OCI-M2 (cell line): ENCODE results near the gene ZBTB47.
A peak's percentile ranks its signal among the peaks of the same experiment; 100 is the strongest.

Source experiments
- DNase-seq: peaks from one replicate; lab custom pipeline; 2025; ENCODE audit not compliant: unreplicated experiment; lab: John Stamatoyannopoulos, UW

Gene ZBTB47

DNA sequence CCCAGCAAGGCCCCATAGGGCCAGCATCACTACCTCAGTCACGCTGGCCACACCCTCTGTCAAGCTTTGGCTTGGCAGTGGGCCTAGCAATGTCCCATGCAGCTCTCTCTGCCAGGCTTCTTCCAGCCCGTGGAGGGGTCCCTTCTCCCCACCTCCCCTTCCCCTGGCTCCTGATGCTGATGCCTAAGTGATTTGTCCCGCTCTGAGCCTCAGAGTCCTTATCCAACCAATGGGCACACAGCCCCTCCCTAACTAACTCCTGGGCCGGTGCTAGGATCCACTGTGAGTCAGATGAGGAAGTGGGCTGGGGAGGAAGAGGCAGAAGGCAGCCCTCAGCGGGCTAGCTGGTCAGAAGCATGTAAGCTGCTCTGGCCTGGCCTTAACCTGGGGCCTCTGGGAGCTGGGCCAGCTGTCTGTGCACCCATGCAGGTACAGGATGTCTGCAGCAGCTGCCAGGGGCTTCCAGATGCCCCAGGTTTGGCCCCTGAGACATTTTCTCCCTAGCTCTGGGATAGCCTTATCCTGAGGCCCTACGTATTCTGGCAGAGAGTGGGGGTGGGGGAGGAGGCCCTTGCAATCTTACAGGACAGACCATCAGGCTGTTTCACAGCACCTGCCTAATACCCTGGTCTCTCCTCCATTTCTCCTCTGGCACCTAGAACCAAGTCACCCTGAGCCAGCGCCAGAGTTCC, 740 bp upstream of the ZBTB47 start:
- peak; percentile 18 for DNase-seq

DNA sequence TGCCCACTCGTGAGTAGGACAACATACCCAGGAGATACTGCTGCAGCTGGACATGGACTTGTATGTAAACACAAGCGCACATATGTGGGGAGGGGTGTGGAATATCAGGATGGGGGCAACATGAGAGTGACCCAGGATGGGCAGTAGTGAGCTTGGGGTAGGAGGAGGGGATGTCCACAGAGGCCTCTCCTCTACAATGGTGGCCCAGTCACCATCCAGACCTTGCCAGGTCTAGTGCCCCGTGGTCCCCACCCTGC, 266 bp upstream of the ZBTB47 start:
- DNase-seq, result no peak

DNA sequence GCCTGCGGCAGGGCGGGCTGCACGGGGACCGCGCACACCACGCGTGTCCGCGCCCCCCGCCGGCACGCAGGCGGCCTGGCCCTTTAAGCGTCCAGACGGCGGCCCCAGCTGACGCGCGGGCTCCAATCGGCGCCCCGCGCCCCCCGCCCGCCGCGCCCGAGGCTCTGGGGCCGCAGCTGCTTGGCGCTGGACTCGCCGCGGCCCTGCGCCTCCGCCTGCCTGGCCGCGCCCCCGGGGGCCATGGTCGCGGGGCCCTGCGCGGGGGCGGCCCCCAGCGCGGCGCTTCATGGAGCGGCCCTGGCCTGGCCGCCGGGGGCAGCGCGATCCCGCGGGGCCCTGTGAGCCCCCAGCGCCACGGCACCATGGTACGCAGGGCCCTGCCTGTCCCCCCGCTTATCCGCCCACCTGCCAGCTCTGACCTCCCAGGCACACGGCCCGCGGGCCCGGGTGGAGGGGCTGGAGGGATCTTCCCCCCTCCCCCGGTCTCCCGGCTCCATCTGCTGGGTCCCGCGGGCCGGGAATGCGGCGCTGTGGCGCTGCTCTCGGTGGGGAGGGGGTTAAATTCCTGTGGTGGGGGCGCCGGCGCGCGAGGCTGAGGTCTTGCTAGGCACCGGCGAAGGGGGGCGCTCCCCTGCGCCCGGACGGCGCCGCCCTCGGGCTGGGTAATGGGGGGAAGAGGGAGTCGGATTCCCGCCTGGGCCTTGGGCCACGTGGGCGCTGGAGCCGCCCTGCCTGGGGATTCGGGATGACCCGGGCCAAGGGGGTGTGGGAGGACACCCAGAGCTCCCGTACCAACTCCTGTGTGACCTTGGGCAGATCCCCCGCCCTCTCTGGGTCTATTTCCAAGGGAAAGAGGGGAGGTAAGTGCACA, 1.1 kb downstream of the ZBTB47 start:
- no peak for DNase-seq

DNA sequence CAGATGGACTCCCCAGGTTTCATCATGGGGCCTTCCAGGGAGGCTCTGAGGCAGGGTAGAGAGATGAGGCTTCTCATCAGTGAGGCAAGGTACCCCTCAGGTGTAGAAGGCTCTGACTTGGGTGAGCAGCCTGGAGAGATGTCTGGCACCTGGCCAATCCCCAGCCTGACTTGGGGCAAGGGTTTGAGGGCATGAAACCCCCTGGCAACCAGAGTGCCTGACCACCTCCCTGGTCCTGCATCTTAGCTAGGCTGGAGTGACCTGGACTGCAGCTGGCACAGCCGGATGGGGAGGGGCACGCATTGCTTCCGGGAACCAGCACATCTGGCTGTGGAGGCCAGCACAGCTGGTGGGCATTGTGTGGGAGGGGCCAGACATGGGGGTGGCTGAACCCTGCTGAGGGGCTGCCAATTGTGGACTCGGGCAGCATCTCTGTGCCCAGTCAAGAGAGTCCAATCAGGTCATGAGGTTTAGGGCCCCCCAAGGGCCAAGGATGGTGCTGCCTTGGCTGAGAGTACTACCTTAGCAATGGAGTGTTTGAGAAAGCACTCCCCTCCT, 1.9 kb downstream of the ZBTB47 start:
- DNase-seq, result no peak

DNA sequence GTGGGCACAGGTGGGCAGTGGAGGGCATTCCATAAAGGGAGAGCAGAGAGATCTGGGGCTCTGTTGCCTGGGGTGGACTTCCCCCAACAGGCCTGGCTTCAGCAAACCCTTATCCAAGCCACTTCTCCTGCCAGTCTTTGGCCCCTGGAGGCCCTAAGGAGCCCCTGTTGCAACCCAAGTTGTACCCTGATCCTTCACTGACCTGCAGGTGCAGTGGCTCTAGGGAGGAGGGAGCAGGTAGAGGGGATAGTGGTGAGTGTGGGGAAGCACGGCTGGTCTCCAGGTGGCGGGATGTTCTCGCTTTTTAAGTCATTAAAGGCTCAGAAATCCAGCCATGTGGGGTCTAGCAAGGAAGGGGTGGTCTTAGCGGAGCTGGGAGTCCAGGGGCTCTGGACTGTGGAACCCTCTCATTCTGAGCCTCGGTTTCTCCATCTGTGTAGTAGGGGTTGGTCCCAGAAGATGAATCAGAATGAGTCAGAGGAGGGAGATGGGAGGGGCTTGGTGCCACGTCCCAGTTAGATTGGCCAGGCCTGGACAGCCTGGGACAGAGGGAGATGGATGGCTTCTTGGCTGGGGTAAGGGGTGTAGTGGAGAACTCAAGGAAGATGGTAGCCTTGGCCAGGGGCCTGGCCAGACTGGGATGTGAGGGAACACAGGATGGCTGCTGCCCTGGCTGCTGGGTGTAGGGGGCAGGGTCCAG, 2.6 kb downstream of the ZBTB47 start:
- DNase-seq, result no peak

DNA sequence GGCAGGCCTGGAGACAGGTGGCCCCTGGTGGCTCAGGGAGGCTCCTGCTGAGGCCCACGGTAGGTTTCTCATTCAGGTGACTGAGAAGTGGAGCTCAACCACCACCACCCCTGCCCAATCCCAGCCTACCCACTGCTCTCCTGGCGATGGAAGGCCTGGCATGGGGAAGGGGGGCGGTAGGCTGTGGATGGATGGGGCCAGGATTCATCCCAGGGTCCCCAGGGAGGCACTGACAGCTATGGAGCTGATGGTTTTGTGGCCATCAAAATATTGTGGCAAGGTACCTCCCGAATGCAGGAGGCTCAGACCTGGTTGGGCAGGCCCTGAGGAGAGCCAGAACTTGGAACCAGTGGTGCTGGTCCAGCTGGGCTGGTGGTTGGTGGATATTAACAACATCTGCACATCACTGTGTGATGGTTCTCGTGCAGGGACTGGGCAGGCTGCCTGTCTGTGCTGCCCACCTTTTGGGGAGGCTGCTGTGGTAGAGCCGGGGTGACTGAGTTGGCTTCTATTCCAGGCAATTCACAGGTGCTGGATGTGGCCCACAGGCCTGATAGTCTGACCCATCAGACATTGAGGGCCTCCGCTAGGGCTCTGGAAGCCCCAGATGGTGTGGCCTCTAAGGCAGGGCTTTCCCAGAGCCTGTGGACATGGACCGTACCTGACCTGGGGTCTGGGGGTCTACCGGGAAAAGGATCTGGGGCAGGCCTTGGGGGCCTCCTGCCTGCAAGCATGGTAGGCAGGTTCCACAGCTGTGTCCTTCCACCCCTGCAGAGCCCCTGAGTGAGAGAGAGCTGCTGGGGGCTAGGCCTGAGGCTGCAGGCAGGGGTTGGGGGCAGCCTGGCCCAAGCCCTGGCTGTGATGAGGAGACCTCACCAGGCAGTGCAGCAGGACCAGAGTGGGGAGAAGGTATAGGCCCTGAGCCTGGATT, 3.4 kb downstream of the ZBTB47 start:
- DNase-seq, result no peak

DNA sequence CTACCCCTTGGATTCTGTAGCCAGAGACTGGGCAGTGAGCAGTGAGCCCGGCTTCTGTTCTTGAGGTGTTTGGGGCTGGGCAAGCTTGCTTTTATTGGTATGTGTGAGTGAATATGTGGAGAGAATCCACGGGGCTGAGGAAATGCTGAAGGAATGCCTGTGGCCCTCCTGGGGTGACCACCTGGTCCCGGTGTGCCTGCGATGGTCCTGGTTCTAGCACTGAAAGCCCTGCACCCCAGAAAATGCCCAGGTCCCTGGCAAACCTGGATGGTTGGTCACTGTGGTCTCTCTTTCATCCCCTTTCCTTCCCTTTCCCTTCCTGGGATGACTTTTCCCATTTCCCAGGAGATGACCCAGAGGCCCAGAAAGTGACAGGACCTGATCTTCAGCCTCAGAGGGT, 4.2 kb downstream of the ZBTB47 start:
- DNase-seq, result no peak

DNA sequence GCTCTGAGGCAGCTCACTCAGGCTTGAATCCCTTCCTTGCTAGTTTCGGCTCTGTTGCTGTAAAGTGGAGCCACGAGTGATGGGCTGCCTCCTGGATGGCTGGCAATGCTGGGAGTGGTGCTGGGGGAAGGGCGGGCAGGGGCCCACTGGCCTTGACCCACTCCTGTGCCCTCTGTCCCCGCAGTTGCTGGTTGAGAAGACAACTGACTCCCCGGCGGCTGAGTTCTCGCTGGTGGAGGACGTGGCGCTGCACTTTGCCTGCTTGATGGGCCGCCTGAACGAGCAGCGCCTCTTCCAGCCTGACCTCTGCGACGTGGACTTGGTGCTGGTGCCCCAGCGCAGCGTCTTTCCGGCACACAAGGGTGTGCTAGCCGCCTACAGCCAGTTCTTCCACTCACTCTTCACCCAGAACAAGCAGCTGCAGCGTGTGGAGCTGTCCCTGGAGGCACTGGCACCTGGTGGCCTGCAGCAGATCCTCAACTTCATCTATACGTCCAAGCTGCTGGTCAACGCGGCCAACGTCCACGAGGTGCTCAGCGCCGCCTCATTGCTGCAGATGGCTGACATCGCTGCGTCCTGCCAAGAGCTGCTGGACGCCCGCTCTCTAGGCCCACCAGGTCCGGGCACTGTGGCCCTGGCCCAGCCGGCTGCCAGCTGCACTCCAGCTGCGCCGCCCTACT, 4.7 kb downstream of the ZBTB47 start:
- no peak for DNase-seq

DNA sequence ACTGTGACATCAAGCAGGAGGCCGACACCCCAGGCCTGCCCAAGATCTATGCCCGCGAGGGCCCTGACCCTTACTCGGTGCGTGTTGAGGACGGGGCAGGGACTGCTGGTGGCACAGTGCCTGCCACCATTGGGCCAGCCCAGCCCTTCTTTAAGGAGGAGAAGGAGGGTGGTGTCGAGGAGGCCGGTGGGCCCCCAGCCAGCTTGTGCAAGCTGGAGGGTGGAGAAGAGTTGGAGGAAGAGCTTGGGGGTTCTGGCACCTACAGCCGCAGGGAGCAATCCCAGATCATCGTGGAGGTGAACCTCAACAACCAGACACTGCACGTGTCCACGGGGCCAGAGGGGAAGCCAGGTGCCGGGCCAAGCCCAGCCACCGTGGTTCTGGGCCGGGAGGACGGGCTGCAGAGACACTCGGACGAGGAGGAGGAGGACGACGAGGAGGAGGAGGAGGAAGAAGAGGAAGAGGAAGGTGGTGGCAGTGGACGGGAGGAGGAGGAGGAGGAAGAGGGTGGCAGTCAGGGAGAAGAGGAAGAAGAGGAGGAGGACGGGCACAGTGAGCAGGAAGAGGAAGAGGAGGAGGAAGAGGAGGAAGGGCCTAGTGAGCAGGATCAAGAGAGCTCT, 5.4 kb downstream of the ZBTB47 start:
- no peak for DNase-seq

DNA sequence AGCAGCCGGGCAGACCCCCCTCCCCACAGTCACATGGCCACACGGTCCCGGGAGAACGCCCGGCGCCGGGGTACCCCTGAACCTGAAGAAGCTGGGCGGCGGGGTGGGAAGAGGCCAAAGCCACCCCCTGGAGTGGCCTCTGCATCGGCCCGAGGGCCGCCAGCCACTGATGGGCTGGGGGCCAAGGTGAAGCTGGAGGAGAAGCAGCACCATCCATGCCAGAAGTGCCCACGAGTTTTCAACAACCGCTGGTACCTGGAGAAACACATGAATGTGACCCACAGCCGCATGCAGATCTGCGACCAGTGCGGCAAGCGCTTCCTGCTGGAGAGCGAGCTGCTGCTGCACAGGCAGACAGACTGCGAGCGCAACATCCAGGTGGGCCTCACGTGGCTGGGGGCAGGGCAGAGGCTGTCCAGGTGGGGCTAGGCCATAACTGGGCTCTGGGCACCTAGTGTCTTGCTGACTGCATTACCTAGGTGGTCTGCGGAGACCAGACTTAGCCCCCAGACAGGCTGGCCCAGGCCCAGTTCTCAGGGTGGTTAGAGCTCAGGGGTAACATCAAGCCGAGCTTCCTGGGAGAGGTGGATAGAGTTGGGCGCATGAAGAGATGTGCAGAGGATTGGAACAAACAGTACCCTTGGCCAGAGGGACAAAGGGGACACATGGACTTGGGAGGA, 6.1 kb downstream of the ZBTB47 start:
- no peak for DNase-seq

DNA sequence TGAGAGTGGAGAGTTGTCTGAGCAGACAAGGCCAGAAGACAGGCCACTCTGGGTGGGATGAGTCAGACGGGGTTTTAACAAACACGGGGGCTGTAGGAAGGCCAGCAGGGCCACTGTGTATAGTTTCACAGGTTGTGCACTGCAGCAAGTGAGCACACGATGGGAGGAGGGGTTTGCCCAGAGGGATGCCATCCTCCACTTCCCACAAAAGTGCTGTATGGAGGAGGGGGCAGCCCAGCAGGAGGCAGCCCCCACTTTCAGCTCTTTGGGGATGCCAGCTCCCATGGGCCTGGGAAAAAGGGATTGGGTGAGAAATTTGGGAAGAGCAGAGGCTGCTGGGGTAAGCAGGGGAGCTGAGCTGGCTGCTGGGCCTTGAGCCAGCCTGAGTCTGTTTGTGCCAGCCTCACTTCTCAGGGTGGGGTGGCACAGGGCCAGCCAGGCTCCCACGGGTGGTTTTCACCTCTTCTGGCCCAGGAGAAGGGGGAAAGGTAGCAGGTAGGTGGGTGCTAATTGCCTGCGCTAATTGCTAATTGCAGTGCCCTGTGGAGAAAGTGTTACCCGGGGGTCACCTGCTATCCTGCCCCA, 6.7 kb downstream of the ZBTB47 start:
- no peak for DNase-seq

DNA sequence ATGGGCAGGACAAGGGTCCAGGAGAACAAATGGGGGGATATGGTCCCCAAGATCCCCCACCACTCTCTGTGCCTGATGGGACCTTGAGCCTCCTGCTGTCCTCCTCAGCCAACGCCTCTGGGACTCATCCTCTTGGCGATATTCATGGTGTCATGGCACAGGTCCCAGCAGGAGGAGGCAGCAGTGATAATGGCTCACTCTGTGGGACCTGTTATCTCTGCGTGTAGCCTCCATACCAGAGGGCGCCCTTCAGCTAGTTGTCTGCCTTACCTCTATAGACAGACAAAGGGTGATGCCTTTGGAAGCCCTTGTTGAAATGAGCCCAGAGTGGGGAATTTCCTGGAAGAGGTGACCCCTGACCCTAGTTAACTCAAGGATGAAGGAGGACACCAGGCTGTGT, 7.4 kb downstream of the ZBTB47 start:
- no peak for DNase-seq

DNA sequence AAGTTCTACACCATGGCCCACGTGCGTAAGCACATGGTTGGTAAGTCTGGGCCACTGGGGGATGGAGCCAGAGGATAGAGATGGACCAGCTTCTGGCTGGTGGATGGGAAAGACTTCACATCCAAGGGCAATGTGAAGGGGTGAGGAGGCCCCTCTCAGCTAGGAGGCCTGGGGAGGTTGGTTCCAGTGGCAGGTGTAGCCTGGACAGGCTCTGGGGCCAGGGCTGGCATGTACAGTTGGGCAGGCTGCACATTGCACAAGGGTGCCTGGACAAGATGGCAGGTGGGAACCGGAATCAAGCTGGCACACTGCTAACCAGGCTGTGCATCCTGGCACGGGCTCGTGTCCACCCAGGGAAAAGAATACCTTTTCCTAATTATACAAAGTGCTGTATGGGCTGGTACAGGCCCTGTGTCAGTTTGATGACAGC, 8.1 kb downstream of the ZBTB47 start:
- DNase-seq, result no peak

DNA sequence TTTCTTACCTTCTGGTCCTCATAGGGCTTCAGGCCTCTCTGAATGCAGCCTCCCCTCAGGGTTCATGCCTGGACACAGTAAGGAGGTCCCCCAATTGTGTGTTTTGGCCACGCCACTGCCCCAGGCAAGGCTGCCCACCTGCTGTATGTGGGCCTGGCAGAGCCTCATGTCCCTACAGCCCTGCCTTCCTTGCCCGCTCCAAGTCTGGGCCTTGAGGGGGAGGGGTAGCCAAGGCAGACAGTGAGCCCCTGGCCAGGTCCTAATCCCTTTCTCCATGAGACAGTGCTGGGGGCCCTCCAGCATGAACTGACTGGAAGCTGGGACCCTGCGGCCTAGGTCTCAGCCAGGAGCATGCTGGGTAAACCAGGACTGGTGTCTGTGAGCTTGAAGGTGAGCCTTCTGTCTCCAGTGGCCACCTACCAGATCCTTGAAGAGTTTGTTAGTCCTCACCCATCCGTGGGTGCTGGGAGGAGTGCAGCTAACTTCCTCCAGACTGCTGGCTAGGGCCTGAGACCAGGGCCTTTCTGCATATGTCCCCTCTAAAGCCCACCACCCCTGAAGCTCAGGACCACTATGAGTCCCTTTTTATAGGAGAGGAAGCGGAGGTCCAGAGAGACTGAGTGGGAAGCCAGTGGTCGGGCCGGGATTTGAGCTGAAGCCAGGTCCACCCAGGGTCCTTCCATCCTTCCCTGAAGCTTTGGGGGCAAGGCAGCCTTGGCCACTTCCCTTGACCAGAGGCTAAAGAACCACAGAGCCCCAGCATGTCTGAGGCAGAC, 8.7 kb downstream of the ZBTB47 start:
- DNase-seq, result no peak

DNA sequence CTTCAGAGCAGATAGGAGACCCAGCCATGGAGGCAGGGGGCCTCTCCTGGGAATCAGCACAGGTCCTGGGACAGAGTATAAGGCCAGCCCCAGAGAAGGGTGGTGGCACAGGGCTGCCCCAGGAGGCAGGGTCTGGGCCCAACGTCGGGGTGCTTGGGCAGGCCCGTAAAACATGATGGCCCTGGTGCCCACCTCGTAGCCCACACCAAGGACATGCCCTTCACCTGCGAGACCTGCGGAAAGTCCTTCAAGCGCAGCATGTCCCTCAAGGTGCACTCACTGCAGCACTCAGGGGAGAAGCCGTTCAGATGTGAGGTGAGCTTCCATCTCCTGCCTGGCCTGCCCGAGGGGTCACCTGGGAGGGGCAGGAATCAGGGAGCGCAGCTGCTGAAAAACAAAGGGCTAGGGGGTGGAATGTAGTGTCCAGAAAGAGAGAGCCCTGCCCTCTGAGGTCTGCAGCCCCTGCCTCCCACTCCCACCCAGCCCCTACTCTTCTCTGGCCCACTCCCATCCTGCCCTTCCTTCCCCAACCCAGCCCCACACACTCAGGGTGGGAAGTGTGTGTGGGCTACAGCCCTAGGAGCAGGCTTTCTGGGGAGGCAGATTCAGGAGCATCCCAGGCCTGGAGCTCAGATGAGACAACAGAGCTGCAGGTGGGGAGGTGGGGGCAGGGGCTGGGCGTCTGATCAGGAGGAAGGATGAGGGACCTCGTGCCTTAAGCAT, 9.5 kb downstream of the ZBTB47 start:
- DNase-seq, result no peak

DNA sequence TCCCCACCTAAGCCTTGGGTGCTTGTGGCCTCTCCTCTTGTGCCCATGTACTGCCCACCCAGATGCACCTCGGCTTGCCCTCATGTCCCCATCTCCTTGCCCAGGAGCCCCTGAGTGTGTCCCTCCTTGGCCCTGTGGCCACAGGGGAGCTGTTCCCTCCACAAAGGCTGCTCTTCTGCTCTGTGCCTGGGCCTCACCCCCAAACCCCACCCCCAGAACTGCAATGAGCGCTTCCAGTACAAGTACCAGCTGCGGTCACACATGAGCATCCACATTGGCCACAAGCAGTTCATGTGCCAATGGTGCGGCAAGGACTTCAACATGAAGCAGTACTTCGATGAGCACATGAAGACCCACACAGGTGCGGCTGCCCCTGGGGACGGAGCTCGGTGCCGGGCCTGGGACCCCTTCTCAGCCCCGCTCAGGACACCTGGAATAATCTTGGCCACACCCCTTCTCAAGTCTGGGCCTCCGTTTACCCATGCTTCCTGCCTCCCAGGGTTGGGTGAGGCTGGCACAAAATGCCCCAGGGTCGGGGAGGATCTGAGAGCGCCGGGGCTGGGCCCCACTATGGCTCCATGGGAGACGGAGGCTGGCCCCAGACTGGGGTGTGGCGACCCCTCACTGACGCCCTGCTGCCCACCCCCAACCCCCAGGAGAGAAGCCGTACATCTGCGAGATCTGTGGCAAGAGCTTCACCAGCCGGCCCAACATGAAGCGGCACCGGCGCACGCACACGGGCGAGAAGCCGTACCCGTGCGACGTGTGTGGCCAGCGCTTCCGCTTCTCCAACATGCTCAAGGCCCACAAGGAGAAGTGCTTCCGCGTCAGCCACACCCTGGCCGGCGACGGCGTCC, 10.3 kb downstream of the ZBTB47 start:
- no peak for DNase-seq

DNA sequence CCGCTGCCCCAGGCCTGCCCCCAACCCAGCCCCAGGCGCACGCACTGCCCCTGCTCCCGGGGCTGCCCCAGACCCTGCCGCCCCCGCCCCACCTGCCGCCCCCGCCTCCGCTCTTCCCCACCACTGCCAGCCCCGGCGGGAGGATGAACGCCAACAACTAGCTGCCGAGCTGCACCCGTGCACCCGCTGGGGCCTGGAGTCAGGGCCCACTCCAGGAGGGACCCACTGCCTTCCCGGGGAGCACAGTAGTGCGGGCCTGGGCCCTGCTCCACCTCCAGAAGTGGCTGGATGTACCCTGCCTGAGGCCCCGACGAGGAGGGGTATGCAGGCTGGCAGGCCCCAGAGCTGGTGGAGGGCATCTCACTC, 10.9 kb downstream of the ZBTB47 start:
- DNase-seq, result no peak
